ENCODE results near the gene TENM4. TPM values are rescaled to one million over a fixed set of nuclear protein-coding genes. Genes with fewer than 3 reads are reported as not detected.

The TENM4 gene
- polyA plus RNA-seq, 1 experiment: 0.39 TPM

GRCh38 chr11:79417069-79417920, 23.5 kb downstream of the TENM4 start:
- DNase-seq (ENCODE audit: low read depth): no peak
- CTCF ChIA-PET: interaction anchor here (1.7 kb wide), 1 partner anchor 772 kb away, joined by 3 read pairs; no protein-coding TSS in a partner anchor
- TF ChIP-seq CTCF (IDR thresholded peaks at IDR 0.05; ENCODE audit: insufficient read depth, low read depth, low read length): no peak
- Histone ChIP-seq H3K36me3 (ENCODE audit: control insufficient read depth, insufficient read depth, low read length) (no peaks in the 10 kb centered on the region), H3K4me3 (ENCODE audit: low read depth, low read length) (no peak overlapping the region), H3K27me3 (ENCODE audit: control insufficient read depth, insufficient read depth, low read length) (no peaks in the 10 kb centered on the region)
- POLR2A ChIA-PET: no interaction called here

- no peak overlapping the region for H3K4me3 ChIP-seq (ENCODE audit: low read depth, low read length)
- no peak for TF ChIP-seq CTCF (IDR thresholded peaks at IDR 0.05; ENCODE audit: insufficient read depth, low read depth, low read length)
- no peaks in the 10 kb centered on the region for H3K36me3 ChIP-seq (ENCODE audit: control insufficient read depth, insufficient read depth, low read length)
- CTCF ChIA-PET: no interaction called here
- POLR2A ChIA-PET: no interaction called here
- H3K27me3 ChIP-seq (ENCODE audit: control insufficient read depth, insufficient read depth, low read length): no peaks in the 10 kb centered on the region
- no peak for DNase-seq (ENCODE audit: low read depth)
Observed at GRCh38 chr11:79415912-79416311, 24.9 kb downstream of the TENM4 start.

GRCh38 chr11:79415411-79415810, 25.4 kb downstream of the TENM4 start:
- H3K4me3 ChIP-seq (ENCODE audit: low read depth, low read length): no peak overlapping the region
- POLR2A ChIA-PET: no interaction called here
- CTCF ChIA-PET: no interaction called here
- no peak for TF ChIP-seq CTCF (IDR thresholded peaks at IDR 0.05; ENCODE audit: insufficient read depth, low read depth, low read length)
- H3K36me3 ChIP-seq (ENCODE audit: control insufficient read depth, insufficient read depth, low read length): no peaks in the 10 kb centered on the region
- H3K27me3 ChIP-seq (ENCODE audit: control insufficient read depth, insufficient read depth, low read length): no peaks in the 10 kb centered on the region
- DNase-seq (ENCODE audit: low read depth): no peak

- H3K27me3 ChIP-seq (ENCODE audit: control insufficient read depth, insufficient read depth, low read length): no peaks in the 10 kb centered on the region
- no peak for TF ChIP-seq CTCF (IDR thresholded peaks at IDR 0.05; ENCODE audit: insufficient read depth, low read depth, low read length)
- POLR2A ChIA-PET: no interaction called here
- no peak overlapping the region for H3K4me3 ChIP-seq (ENCODE audit: low read depth, low read length)
- H3K36me3 ChIP-seq (ENCODE audit: control insufficient read depth, insufficient read depth, low read length): no peaks in the 10 kb centered on the region
- DNase-seq (ENCODE audit: low read depth): no peak
- CTCF ChIA-PET: interaction anchor here (1.3 to 6.5 kb wide), 2 partner anchors 14 to 91 kb away, joined by 3 to 27 read pairs; no protein-coding TSS in a partner anchor
Observed at GRCh38 chr11:79414644-79415317, 26.0 kb downstream of the TENM4 start.

GRCh38 chr11:79414041-79414440, 26.8 kb downstream of the TENM4 start:
- POLR2A ChIA-PET: no interaction called here
- H3K27me3 ChIP-seq (ENCODE audit: control insufficient read depth, insufficient read depth, low read length): no peaks in the 10 kb centered on the region
- no peak for TF ChIP-seq CTCF (IDR thresholded peaks at IDR 0.05; ENCODE audit: insufficient read depth, low read depth, low read length)
- no peak for DNase-seq (ENCODE audit: low read depth)
- CTCF ChIA-PET: interaction anchor here (1.3 to 6.5 kb wide), 3 partner anchors 8 to 92 kb away, joined by 3 to 27 read pairs (median 3); no protein-coding TSS in a partner anchor
- H3K36me3 ChIP-seq (ENCODE audit: control insufficient read depth, insufficient read depth, low read length): no peaks in the 10 kb centered on the region
- H3K4me3 ChIP-seq (ENCODE audit: low read depth, low read length): no peak overlapping the region

Measured in BJ (cell line).